ENCODE results near the gene MAZ.

GRCh38 chr16:29857133-29857760 lies 50.9 kb downstream of the MAZ start:
- TF ChIP-seq CREB1 (IDR thresholded peaks at IDR 0.05; ENCODE audit: low read depth) (no peak), FOXM1 (IDR thresholded peaks at IDR 0.05; ENCODE audit: borderline replicate concordance, low read depth) (no peak), RAD21 (IDR thresholded peaks at IDR 0.05; ENCODE audit: low read depth) (no peak), EP300 (IDR thresholded peaks at IDR 0.05; ENCODE audit: borderline replicate concordance) (no peak), TAF1 (IDR thresholded peaks at IDR 0.05; ENCODE audit: low read depth) (no peak), CEBPB (IDR thresholded peaks at IDR 0.05) (no peak)
- TF ChIP-seq, protein P1, sequence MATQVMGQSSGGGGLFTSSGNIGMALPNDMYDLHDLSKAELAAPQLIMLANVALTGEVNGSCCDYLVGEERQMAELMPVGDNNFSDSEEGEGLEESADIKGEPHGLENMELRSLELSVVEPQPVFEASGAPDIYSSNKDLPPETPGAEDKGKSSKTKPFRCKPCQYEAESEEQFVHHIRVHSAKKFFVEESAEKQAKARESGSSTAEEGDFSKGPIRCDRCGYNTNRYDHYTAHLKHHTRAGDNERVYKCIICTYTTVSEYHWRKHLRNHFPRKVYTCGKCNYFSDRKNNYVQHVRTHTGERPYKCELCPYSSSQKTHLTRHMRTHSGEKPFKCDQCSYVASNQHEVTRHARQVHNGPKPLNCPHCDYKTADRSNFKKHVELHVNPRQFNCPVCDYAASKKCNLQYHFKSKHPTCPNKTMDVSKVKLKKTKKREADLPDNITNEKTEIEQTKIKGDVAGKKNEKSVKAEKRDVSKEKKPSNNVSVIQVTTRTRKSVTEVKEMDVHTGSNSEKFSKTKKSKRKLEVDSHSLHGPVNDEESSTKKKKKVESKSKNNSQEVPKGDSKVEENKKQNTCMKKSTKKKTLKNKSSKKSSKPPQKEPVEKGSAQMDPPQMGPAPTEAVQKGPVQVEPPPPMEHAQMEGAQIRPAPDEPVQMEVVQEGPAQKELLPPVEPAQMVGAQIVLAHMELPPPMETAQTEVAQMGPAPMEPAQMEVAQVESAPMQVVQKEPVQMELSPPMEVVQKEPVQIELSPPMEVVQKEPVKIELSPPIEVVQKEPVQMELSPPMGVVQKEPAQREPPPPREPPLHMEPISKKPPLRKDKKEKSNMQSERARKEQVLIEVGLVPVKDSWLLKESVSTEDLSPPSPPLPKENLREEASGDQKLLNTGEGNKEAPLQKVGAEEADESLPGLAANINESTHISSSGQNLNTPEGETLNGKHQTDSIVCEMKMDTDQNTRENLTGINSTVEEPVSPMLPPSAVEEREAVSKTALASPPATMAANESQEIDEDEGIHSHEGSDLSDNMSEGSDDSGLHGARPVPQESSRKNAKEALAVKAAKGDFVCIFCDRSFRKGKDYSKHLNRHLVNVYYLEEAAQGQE (IDR thresholded peaks at IDR 0.05; ENCODE audit: low read depth): no peak

Data from Ishikawa (cell line).